Renal pelvis (tissue), 4 donors: ENCODE data around the gene AACS. TPM values are rescaled to one million over a fixed set of nuclear protein-coding genes. Genes with fewer than 3 reads are reported as not detected.

Source experiments
- DNase-seq: peaks from one replicate; pipeline ENCODE4 v3.0.0-alpha.2; 2013
- polyA plus RNA-seq, 3 donors: library from polyadenylated mRNA; unstranded; fragments of 120-200 nt; gene quantifications; one replicate each; pipeline ENCODE4 v1.2.1, GENCODE V29; 2013; ENCODE audit not compliant: insufficient read length in 3 of 3

Gene AACS
- polyA plus RNA-seq, 3 donors, result 25.4 to 29.1 (median 28.4) TPM

- no peak for DNase-seq
Observed at GRCh38 chr12:125145196-125145595, 80.0 kb downstream of the AACS start.

GRCh38 chr12:125148316-125148715 lies 83.1 kb downstream of the AACS start:
- DNase-seq, result no peak

DNA sequence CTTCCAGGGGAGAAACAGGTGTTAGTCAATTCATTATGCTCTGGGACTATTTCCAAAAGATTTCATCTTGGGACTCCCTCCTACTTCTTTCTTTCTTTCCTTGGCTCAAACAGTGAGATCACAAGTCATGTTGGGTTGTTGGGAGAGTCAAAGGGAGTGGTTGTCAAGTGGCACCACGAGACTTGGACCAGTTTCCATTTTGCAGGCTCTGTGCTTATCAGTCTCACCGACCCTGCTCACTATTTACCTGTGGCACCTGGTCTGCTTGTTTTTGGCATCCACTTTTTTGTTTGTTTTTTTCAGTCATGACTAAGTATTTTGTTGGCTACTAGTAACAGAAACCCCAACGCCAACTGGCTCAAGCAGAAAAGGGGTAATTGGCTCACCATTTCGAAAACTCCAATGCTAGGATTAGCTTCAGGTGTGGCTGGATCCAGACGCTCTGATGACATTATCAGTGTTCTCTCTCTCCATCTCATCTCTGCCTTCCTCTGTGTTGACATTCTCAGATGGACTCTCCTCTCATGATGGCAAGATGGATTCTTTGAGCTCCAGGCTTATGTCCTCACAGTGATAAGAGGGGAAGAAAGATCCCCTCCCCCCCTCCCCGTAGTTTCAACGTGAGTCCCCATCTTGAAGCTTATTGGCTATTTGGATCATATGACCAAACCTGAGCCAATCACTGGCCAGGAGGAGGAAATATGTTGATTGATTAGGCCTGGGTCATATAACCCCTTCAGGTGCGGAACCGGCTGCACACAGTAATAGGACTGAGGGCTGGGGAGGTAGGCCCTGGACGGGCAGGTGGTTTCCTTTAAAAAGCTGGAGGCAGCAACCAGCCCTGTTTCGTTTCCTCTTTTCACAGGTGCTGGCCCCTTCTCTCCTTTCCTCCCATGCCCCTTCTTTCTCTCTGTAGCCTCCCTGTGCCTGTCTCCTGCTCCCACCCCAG lies 84.2 kb downstream of the AACS start:
- no peak for DNase-seq

GRCh38 chr12:125151284-125151683 lies 86.0 kb downstream of the AACS start:
- DNase-seq, result no peak

DNA sequence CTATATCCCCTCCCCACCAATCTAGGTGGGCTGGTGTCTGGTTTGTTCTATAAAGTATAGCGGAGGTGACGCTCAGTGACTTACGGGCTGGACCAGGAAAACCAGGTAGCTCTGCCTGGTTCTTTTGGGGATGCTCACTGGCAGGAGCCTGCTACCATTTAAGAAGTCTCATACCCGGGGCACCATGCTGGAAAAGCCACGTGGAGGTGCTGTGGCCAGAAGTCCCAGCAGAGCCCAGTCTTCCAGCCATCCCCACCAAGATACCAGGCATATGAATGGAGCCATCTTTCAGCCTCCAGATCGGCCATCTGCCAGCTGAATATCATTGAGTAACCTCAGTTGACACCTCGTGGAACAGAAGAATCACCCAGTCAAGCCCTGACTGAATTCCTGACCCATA lies 87.2 kb downstream of the AACS start:
- no peak for DNase-seq

DNA sequence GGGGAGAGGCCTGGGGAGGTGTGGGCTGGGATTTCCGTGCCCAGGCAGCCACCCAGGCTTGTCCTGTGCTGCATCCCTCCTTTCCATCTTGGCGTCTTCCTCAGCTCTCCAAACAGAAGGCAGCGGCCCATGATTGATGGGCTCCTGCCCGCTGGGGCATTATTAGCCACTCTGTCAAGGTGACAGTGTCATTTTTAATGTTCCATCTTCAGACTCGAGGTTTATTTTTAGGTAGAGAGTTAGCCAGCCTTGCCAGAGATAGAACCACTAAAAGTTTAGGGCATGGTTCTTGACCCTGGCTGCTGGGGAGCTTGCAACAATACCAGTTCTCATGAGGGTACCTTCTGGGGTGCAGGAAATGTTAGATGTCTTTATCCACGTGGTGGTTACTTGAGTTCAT lies 90.1 kb downstream of the AACS start:
- no peak for DNase-seq

DNA sequence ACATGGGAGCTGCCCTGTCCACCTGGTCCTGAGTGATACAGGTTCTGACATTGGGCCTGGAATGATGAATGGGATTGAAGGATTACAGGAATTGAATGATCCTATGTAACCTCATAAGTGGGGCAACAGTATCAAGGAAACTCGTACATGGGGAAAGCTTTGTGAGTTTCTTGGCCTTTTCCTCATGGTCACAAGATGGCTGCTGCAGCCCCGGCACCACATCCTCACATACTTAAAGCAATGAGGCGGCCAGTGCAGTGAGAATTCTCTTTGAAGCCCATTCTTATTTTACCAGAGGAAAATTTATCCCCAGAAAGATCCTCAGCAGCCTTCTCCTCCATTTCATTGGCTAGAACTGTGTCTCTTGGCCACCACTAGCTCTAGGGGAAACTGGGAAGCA lies 91.9 kb downstream of the AACS start:
- no peak for DNase-seq

DNA sequence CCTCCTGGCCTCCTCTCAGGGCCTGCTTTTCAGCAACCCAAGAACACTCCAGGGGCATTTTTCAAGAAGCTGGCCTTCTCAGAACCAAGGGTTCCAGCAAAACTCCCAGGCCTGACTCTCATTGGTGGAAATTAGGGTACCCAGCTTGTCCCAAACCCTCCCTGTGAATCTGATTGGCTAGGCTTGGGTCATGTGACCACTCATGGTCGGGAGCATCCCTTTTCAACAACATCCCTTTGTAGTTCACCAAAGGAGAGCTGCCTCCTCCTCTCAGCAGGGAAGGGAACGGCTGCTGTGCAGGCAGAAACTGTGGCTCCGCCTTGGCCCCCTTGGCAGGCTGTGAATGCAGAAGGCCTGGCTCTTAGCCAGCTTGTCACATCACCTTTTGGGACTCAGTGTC lies 94.5 kb downstream of the AACS start:
- no peak for DNase-seq

DNA sequence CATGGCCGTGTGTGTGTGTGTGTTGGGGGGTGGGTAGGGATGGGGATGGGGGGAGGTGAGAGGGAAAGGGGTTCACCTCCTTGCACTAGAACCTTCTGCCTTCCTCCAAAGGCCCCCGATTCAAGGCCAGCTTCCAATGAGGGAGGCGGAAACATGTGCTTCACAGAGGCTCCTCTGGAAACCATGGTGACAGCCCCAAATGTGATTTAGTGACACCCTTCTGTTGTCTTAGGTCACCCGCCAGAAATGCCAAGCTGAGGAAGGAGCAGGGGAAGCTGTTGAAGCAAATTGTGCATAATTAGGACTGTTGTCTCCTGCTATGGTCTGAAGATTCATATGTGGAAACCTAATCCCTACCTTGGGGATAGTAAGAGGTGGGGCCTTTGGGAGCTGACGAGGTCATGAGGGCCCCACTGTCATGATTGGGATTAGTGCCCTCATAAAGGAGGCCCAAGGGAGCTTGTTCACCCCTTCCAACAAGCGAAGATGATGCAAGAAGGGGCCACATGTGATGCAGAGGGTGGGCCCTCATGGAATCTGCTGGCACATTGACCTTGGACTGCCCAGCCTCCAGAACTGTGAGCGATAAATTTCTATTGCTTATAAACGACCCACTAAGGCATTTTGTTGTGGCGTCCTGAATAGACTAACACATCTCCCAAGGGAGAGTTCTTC lies 95.2 kb downstream of the AACS start:
- DNase-seq, result no peak

DNA sequence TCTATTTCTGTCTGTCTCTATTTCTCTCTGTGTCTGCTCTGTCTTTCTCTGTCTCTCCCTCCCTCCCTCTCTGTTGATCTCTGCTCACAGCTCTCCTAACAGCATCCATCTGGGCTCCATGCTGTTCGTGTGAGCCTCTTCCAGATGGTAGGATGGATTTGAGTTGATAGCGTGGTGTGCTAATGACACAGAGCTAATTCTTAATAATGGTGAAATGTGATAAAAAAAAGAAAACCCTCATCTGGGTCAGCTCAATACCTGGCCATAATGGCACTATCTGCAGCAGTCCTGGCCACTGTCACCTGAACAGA lies 96.4 kb downstream of the AACS start:
- no peak for DNase-seq

GRCh38 chr12:125162489-125163028 lies 97.3 kb downstream of the AACS start:
- DNase-seq, result no peak

DNA sequence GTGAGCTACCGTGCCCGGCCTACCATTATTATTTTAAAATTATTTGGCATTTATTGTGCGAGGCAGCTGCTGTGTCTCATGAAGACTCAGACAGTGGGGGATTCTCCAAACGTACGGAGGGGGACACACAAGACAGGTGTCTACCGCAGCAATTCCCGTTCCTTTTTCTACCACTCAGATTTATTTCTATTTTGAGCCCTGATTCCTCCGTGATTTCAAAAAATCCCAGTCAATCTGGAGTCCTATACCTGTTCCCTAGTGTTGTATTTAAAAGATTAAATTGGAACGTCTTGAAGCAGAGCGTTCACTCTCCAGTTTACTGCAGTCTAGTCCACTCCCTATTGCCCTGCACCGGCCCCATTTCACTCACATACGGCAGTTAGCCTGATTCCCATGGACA lies 97.9 kb downstream of the AACS start:
- no peak for DNase-seq

DNA sequence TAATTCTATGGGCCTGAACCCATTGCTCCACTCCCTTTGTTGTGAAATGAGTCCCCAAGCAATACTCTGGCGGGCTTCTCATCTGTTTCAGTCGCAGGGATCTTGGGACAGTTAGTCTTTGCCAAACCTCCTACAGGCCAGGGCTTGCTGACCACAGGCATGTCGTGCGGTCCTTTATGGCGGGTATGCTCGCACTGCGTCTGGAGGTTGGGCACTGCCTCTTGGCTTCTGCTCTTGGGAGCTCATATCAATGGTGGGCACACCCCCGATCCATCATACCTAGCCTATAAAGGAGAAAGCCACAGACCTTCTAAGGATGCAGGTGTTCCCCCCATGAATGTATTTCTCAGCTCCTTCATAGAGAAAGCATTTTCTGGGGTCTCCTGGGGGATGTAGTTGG lies 99.3 kb downstream of the AACS start:
- DNase-seq, result no peak

DNA sequence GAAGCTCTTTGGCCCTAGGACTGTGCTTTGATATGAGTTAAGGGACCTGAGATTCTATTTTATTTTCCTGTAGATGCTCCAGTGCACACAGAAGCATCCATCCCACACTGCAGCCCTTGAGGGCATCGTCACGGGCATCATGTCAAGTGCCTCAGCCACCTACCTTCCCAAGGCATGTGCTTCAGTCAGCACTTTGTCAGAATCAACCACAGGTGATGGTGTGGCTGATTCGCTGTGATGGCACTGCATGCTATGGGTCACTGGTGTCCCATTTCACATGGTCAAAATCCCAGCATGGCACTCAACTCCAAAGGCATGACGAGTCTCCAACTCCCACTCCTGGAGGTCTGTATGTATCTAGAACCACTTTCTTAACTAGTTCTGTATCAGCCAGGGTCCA lies 100.8 kb downstream of the AACS start:
- DNase-seq, result no peak

DNA sequence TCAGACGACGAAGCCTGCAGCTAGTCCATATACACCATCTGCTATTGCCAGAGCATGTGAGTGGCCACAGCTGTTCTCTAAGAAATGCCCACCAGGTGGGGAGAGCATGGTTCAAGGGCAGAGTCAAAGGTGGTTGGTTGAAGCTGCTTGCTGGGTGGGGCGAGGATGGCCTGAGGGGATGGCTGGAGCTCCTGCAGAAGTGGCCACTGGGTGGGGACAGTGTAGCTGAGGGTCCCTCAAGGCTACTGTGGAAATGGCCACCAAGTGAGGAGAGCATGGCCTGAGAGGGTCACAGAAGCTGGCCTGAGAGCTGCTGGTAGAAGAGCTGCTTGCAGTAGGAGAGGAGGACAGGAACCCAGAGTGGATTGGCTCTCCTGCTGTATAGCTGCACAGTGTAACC lies 102.4 kb downstream of the AACS start:
- DNase-seq, result no peak

DNA sequence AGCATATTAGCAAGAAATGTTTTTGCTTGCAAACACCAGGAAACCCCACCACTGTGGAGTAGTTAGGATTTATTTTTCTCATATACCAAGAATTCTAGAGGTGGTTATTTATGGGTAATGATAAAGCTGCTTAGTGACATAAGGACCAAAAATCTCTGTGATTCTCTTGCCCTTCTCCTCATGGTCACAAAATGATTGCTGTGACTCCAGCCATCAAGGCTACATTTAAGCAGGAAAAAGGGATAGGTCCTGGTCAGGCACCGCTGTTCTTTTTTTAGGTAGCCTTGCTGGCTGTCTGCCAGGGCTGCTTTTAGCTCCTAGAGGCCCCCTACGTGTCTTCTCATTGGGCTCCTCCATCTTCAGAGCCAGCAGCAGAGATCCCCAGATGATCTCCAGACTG lies 104.2 kb downstream of the AACS start:
- DNase-seq, result no peak

GRCh38 chr12:125169870-125170269 lies 104.6 kb downstream of the AACS start:
- DNase-seq, result no peak

DNA sequence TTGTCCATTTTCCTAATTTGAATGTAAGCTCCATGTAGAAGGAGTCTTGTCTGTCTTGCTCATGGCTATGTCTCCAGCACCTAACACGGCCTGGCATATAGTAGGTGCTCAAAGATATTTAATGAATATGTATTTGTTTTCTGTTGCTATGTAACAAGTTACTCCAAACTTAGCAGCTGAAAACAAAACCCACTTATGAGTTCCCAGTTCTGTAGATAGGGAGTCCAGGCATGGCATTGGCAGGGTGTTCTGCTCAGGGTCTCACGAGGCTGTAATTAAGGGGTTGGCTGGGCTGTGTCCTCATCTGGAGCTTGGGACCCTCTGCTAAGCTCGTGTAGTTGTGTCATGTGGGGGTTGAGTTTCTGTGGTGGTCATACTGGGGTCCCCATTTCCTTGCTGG lies 106.0 kb downstream of the AACS start:
- DNase-seq, result no peak

DNA sequence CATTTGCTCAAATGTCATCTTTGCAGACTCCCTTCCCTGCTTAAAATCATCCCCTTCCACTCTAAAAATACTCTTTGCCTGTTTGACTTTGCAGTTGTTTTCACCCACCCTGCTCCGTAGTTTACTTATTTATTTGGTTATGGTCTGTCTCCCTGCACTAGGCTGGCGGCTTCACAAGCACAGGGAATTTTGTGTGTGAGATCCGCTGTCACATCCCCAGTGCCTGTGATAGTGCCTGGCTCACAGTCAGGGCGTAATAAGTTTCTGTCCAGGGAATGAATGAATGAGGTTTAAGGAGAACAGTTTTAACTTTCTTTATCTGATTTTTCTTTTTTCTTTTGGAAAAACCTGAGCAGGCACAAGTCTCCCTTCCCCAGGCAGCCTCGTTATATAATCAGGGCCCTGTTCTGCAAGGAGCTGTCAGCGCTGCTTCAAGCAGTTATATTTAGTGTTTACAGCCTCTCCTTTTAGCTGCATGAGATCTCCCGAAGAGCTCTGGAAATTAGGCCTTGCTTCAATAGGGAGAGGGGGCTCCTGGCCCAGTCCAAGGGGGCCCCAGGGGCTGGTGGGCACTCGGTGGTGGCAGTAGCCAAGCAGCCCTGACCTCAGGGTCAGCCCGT lies 107.1 kb downstream of the AACS start:
- no peak for DNase-seq

DNA sequence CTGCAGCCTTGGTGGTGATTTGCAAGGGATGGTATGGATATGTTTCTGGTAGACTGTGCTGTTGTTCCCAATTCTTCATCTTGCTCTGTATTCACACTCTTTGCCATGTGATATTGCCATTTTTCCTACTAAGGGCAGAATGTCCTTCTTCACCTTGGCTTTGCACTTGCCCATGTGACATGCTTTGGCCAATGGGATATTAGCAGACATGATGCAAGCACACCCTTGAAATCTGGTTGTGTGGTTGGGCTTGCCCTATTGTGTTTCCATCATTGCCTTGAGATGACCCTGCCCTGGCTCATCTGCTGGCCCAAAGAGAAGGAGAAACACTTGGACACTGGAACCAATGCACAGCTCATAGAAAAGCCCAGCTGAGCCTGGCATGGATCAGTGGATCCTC lies 110.3 kb downstream of the AACS start:
- DNase-seq, result no peak

DNA sequence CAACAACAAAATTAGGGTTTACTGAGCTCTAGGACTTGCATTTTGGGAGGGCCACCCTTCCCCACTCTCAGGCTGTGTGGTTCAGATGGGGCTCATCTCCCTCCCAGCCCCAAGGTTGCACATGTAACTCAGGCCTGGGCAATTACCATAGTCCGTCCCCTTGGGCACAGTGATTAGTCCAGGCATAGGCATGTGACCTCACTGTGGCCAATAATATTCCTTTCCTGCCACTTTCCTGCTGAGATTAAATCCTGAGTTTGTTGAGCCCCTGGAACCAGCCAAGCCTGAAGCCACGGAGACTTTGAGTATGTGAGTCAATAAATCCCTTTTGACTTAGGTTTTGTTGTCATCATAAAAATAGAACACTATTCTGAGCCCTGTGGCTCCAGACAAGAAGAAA lies 113.0 kb downstream of the AACS start:
- DNase-seq, result no peak

DNA sequence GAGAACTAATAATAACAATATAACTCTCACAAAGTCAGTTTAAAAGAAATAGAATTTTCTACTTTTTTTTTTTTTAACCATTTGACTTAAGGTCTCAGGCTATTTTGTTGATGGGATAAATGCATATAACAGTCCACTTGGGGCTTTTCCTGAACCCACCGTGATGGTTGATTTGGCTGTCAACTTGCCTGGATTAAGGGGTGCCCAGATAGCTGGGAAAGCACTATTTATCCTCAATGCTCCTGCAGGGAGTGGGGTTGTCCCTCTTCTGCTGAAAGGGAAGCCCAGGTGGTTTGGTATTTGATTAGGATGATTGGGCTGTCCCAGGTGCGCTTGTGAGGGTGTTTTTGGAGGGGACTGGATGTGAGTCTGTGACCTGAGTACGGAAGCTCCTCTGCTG lies 114.9 kb downstream of the AACS start:
- DNase-seq, result no peak

DNA sequence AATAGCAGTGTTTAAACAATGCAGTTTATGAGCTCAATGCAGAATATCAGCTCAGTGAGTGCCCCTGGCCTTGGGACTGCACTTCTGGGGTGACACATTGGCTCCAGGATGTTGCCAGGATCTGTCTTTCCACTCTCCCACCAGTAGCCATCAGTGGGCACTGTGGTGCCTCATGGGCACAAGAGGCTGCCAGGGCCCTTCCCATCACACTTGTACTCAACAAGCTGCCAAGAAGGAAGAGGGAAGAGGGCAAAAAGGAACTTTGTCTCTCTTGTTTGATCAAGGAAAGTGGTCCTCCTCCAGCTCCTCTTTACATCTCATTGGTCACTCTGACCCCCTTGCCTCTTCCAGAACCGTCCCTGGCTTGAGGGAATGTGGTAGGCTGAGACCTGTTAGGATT lies 115.9 kb downstream of the AACS start:
- no peak for DNase-seq
